ENCODE measurements around the gene NRIP2. TPM values are rescaled to one million over a fixed set of nuclear protein-coding genes. Genes with fewer than 3 reads are reported as not detected.

Gene NRIP2
- total and polyA plus RNA-seq, 4 donors = 0.10 to 1.1 (median 0.73) TPM

DNA sequence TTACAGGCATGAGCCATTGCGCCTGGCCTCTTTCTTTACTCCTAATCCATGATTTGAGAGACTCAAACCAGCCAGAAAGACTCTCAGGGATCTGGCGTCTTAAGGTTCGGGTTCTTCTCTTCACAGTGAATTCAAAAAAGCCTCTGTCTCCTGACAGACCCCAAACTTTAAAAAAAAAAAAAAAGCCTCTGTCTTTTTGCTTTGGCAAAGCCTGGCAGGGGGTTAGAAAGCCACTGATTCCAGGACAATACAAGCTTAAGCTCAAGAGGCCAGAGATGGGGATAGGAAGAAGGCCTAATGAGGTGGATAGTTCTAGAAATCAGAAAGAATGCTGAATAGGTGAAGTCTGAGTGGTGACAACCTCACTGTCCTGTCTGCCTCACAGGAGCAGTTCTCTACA is 8.8 kb downstream of the NRIP2 start:
- Histone ChIP-seq H3K9me3 (ENCODE audit: control insufficient read depth in 4 of 4, insufficient read depth in 3 of 4, low read length in 3 of 4) (no peaks in the 10 kb centered on the region), H3K36me3 (ENCODE audit: control insufficient read depth in 4 of 4, insufficient read depth in 4 of 4, low read length in 4 of 4) (peaks cover 23 to 61% (median 48%) of the 10 kb centered on the region in 4 donors), H3K4me3 (no peak overlapping the region), H3K4me1 (ENCODE audit: control insufficient read depth in 5 of 5, insufficient read depth in 5 of 5, low read length in 5 of 5) (no peaks in the 10 kb centered on the region), H3K9ac (ENCODE audit: insufficient read depth in 1 of 2, low read length in 2 of 2) (no peak overlapping the region), H3K27me3 (ENCODE audit: control insufficient read depth in 3 of 3, insufficient read depth in 3 of 3, low read length in 2 of 3) (no peaks in the 10 kb centered on the region), H3K27ac (ENCODE audit: low read depth in 1 of 2, low read length in 1 of 2) (no peak overlapping the region)
- TF ChIP-seq, protein P1, sequence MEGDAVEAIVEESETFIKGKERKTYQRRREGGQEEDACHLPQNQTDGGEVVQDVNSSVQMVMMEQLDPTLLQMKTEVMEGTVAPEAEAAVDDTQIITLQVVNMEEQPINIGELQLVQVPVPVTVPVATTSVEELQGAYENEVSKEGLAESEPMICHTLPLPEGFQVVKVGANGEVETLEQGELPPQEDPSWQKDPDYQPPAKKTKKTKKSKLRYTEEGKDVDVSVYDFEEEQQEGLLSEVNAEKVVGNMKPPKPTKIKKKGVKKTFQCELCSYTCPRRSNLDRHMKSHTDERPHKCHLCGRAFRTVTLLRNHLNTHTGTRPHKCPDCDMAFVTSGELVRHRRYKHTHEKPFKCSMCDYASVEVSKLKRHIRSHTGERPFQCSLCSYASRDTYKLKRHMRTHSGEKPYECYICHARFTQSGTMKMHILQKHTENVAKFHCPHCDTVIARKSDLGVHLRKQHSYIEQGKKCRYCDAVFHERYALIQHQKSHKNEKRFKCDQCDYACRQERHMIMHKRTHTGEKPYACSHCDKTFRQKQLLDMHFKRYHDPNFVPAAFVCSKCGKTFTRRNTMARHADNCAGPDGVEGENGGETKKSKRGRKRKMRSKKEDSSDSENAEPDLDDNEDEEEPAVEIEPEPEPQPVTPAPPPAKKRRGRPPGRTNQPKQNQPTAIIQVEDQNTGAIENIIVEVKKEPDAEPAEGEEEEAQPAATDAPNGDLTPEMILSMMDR (IDR thresholded peaks at IDR 0.05; ENCODE audit: control extremely low read depth, extremely low read depth) = no peak
- ATAC-seq (ENCODE audit: insufficient read depth, low FRiP score) (no peak), DNase-seq (no peak)
- WGBS, 2 donors = 97 to 98% methylated on average over 3 of the region's 3 CpGs

DNA sequence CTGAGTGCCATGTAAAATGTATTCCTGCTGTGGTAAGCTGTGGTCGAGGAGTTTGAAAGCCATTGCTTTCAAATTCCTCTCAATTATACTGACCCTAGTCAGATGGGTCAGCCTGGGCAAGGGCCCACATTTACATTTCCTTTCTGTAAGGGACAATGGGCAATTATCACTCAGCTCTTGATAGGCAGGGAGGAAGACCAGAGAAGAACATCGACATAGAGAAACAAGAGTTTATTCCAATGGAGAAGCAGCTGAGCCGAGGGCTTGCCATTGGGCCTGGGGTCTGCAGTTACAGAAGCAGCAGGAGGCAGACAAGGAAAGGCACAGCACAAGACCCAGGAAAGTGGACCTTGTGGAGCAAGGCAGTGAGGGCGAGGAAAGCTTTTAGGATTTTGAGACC is 9.7 kb downstream of the NRIP2 start:
- Histone ChIP-seq H3K27me3 (ENCODE audit: control insufficient read depth in 3 of 3, insufficient read depth in 3 of 3, low read length in 2 of 3) (no peaks in the 10 kb centered on the region), H3K4me1 (ENCODE audit: control insufficient read depth in 5 of 5, insufficient read depth in 5 of 5, low read length in 5 of 5) (no peaks in the 10 kb centered on the region), H3K36me3 (ENCODE audit: control insufficient read depth in 4 of 4, insufficient read depth in 4 of 4, low read length in 4 of 4) (peaks cover 23 to 67% (median 52%) of the 10 kb centered on the region in 4 donors), H3K9ac (ENCODE audit: insufficient read depth in 1 of 2, low read length in 2 of 2) (no peak overlapping the region), H3K4me3 (no peak overlapping the region), H3K9me3 (ENCODE audit: control insufficient read depth in 4 of 4, insufficient read depth in 3 of 4, low read length in 3 of 4) (no peaks in the 10 kb centered on the region), H3K27ac (ENCODE audit: low read depth in 1 of 2, low read length in 1 of 2) (no peak overlapping the region)
- WGBS, 2 donors = 83 to 87% methylated on average over 4 of the region's 4 CpGs
- no peak for DNase-seq
- no peak for ATAC-seq (ENCODE audit: insufficient read depth, low FRiP score)
- TF ChIP-seq, protein P1 (IDR thresholded peaks at IDR 0.05; ENCODE audit: control extremely low read depth, extremely low read depth) = no peak

DNA sequence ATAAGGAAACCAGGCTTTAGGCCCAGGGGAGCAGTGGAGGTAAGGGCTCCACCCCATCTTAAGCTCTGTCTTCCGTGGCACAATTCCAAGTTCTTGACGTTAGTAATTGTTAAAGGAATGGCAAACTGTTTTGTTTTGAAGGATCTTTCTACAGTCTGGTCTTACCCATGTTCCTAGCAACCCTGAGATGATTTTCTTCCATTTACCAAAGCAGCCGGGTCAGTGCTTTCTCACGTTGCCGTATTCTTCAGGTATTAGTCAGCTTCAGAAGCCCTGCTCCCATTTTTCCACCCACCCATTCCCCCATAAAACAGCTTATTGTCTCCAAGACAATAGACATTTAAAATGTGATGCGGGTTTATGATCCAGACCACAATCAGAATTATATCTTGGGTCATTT is 10.3 kb downstream of the NRIP2 start:
- no peaks in the 10 kb centered on the region for H3K27me3 ChIP-seq (ENCODE audit: control insufficient read depth in 3 of 3, insufficient read depth in 3 of 3, low read length in 2 of 3)
- TF ChIP-seq, protein P1 (IDR thresholded peaks at IDR 0.05; ENCODE audit: control extremely low read depth, extremely low read depth) = no peak
- no peak for DNase-seq
- H3K4me3 ChIP-seq = no peak overlapping the region
- no peak for ATAC-seq (ENCODE audit: insufficient read depth, low FRiP score)
- peaks cover 23 to 71% (median 54%) of the 10 kb centered on the region in 4 donors for H3K36me3 ChIP-seq (ENCODE audit: control insufficient read depth in 4 of 4, insufficient read depth in 4 of 4, low read length in 4 of 4)
- H3K9ac ChIP-seq (ENCODE audit: insufficient read depth in 1 of 2, low read length in 2 of 2) = no peak overlapping the region
- no peaks in the 10 kb centered on the region for H3K9me3 ChIP-seq (ENCODE audit: control insufficient read depth in 4 of 4, insufficient read depth in 3 of 4, low read length in 3 of 4)
- WGBS, 2 donors = 88 to 91% methylated on average over 6 of the region's 6 CpGs
- no peak overlapping the region for H3K27ac ChIP-seq (ENCODE audit: low read depth in 1 of 2, low read length in 1 of 2)
- no peaks in the 10 kb centered on the region for H3K4me1 ChIP-seq (ENCODE audit: control insufficient read depth in 5 of 5, insufficient read depth in 5 of 5, low read length in 5 of 5)

DNA sequence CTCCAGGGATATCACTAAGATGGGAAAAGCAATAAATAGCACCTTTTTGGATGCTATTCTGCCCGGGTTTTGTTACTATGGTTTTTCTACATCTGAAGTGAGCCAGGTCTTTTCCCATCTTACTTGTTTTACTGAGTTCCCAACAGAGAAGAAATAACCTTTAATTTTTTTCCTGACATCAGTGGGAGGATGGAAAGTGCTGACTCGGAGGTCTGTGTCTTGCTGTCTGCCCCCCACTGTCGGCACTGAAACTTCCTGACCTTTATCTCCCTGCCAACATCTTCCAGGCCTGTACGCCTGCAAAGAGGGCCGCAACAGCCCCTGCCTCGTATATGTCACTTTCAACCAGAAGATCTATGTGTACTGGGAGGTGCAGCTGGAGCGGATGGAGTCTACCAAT is 11.4 kb downstream of the NRIP2 start:
- DNase-seq (no peak), ATAC-seq (ENCODE audit: insufficient read depth, low FRiP score) (no peak)
- Histone ChIP-seq H3K27ac (ENCODE audit: low read depth in 1 of 2, low read length in 1 of 2) (no peak overlapping the region), H3K4me3 (no peak overlapping the region), H3K9ac (ENCODE audit: insufficient read depth in 1 of 2, low read length in 2 of 2) (no peak overlapping the region), H3K4me1 (ENCODE audit: control insufficient read depth in 5 of 5, insufficient read depth in 5 of 5, low read length in 5 of 5) (no peaks in the 10 kb centered on the region), H3K9me3 (ENCODE audit: control insufficient read depth in 4 of 4, insufficient read depth in 3 of 4, low read length in 3 of 4) (no peaks in the 10 kb centered on the region), H3K27me3 (ENCODE audit: control insufficient read depth in 3 of 3, insufficient read depth in 3 of 3, low read length in 2 of 3) (no peaks in the 10 kb centered on the region), H3K36me3 (ENCODE audit: control insufficient read depth in 4 of 4, insufficient read depth in 4 of 4, low read length in 4 of 4) (peaks cover 23 to 75% (median 51%) of the 10 kb centered on the region in 4 donors)
- 89% methylated on average over 7 of the region's 7 CpGs for WGBS, 2 donors
- TF ChIP-seq, protein P1 (IDR thresholded peaks at IDR 0.05; ENCODE audit: control extremely low read depth, extremely low read depth) = no peak

Measured in lung (tissue), 12 donors.